HEK293 (cell line): ENCODE data around the gene ZNF335.

Experiments
- CTCF ChIA-PET: fragments of 350-600 bp; formaldehyde crosslinking; extraction: SDS; loops from one replicate; lab custom pipeline; 2021; ENCODE audit warnings: antibody characterized with exemption; lab: Yijun Ruan, JAX
- POLR2A ChIA-PET: fragments of 300-600 bp; formaldehyde crosslinking; extraction: SDS; loops from one replicate; lab custom pipeline; 2020; ENCODE audit warnings: antibody characterized with exemption, inconsistent platforms; lab: Yijun Ruan, JAX
- H3K27ac ChIP-seq: fragments of 200-500 bp; sonication (Bioruptor generic); 2 replicates; pipeline ENCODE4 v1.5.1; 2014; ENCODE audit warnings: low read depth, low read length, control low read depth, inconsistent platforms; ENCODE audit errors: extremely low read depth
- H3K36me3 ChIP-seq, 2 experiments: fragments of 200-500 bp in 1 of 2; sonication (Bioruptor generic) in 1 of 2; 1 replicate in 1 of 2; 2 replicates in 1 of 2; pipeline ENCODE4 v1.5.1; 2014 to 2017; ENCODE audit warnings: inconsistent platforms in 2 of 2, low read length in 2 of 2; ENCODE audit not compliant: control insufficient read depth in 2 of 2, insufficient read depth in 1 of 2
- H3K4me1 ChIP-seq: fragments of 200-500 bp; sonication (Bioruptor generic); 2 replicates; pipeline ENCODE4 v1.5.1; 2014; ENCODE audit warnings: mild to moderate bottlenecking, low read length, inconsistent platforms; ENCODE audit not compliant: control insufficient read depth, insufficient read depth
- H3K4me3 ChIP-seq: 2 replicates; pipeline ENCODE4 v1.5.1; 2011; ENCODE audit warnings: low read depth, mild to moderate bottlenecking, control low read depth, low read length, moderate library complexity
- H3K9me3 ChIP-seq: fragments of 200-500 bp; sonication (Bioruptor generic); 2 replicates; pipeline ENCODE4 v1.5.1; 2014; ENCODE audit warnings: low read depth, low read length, inconsistent platforms; ENCODE audit not compliant: control insufficient read depth, insufficient read depth
- GFI1B ChIP-seq: fragments of 450-650 bp; formaldehyde crosslinking; IDR thresholded peaks from 2 replicates; pipeline ENCODE4 v1.5.1; 2016; ENCODE audit warnings: missing biosample characterization, missing genetic modification characterization
- GLI4 ChIP-seq: fragments of 450-650 bp; formaldehyde crosslinking; IDR thresholded peaks from 2 replicates; pipeline ENCODE4 v1.5.1; 2016; ENCODE audit warnings: missing biosample characterization, missing genetic modification characterization
- GLIS2 ChIP-seq: fragments of 450-650 bp; formaldehyde crosslinking; IDR thresholded peaks from 2 replicates; pipeline ENCODE4 v1.5.1; 2016; ENCODE audit warnings: missing biosample characterization, missing genetic modification characterization
- HOXC10 ChIP-seq: sonication (generic); formaldehyde crosslinking; IDR thresholded peaks from 2 replicates; pipeline ENCODE4 v1.8.1; 2023; ENCODE audit warnings: mild to moderate bottlenecking, missing genetic modification reagents
- MZF1 ChIP-seq: fragments of 450-650 bp; formaldehyde crosslinking; IDR thresholded peaks from 2 replicates; pipeline ENCODE4 v1.5.1; 2017; ENCODE audit warnings: missing biosample characterization, missing genetic modification characterization, borderline replicate concordance
- SALL2 ChIP-seq: fragments of 450-650 bp; formaldehyde crosslinking; IDR thresholded peaks from 2 replicates; pipeline ENCODE4 v1.5.0; 2017; ENCODE audit warnings: missing biosample characterization, mild to moderate bottlenecking, missing genetic modification characterization, borderline replicate concordance
- SETDB1 ChIP-seq: IDR thresholded peaks from one replicate; pipeline ENCODE4 v1.6.1; 2017; ENCODE audit warnings: mild to moderate bottlenecking, low read length, moderate library complexity, mixed read lengths; ENCODE audit not compliant: insufficient read length
- ZBTB20 ChIP-seq: fragments of 450-650 bp; formaldehyde crosslinking; IDR thresholded peaks from 2 replicates; pipeline ENCODE4 v1.5.1; 2016; ENCODE audit warnings: missing biosample characterization, missing genetic modification characterization
- ZBTB8A ChIP-seq: fragments of 450-650 bp; formaldehyde crosslinking; IDR thresholded peaks from 2 replicates; pipeline ENCODE4 v1.5.1; 2016; ENCODE audit warnings: missing biosample characterization, missing genetic modification characterization
- ZNF112 ChIP-seq: fragments of 450-650 bp; formaldehyde crosslinking; IDR thresholded peaks from 2 replicates; pipeline ENCODE4 v1.5.0; 2017; ENCODE audit warnings: missing biosample characterization, missing genetic modification characterization
- ZNF174 ChIP-seq: fragments of 450-650 bp; formaldehyde crosslinking; IDR thresholded peaks from 2 replicates; pipeline ENCODE4 v1.5.0; 2017; ENCODE audit warnings: missing biosample characterization, mild to moderate bottlenecking, missing genetic modification characterization
- ZNF202 ChIP-seq: fragments of 450-650 bp; formaldehyde crosslinking; IDR thresholded peaks from 2 replicates; pipeline ENCODE4 v1.5.1; 2016; ENCODE audit warnings: missing biosample characterization, missing genetic modification characterization, borderline replicate concordance
- ZNF223 ChIP-seq: fragments of 450-650 bp; formaldehyde crosslinking; IDR thresholded peaks from 2 replicates; pipeline ENCODE4 v1.5.1; 2016; ENCODE audit warnings: missing biosample characterization, missing genetic modification characterization
- ZNF248 ChIP-seq: fragments of 450-650 bp; formaldehyde crosslinking; IDR thresholded peaks from 2 replicates; pipeline ENCODE4 v1.5.1; 2017; ENCODE audit warnings: missing biosample characterization, missing genetic modification characterization
- ZNF302 ChIP-seq: fragments of 450-650 bp; formaldehyde crosslinking; IDR thresholded peaks from 2 replicates; pipeline ENCODE4 v1.5.1; 2016; ENCODE audit warnings: missing biosample characterization, missing genetic modification characterization, low read depth
- ZNF311 ChIP-seq: fragments of 450-650 bp; formaldehyde crosslinking; IDR thresholded peaks from 2 replicates; pipeline ENCODE4 v1.5.1; 2017; ENCODE audit warnings: missing biosample characterization, missing genetic modification characterization, borderline replicate concordance
- ZNF354C ChIP-seq: fragments of 450-650 bp; formaldehyde crosslinking; IDR thresholded peaks from 2 replicates; pipeline ENCODE4 v1.5.1; 2016; ENCODE audit warnings: missing biosample characterization, missing genetic modification characterization, low read depth, borderline replicate concordance
- ZNF423 ChIP-seq: fragments of 450-650 bp; formaldehyde crosslinking; IDR thresholded peaks from 2 replicates; pipeline ENCODE4 v1.5.1; 2016; ENCODE audit warnings: missing biosample characterization, missing genetic modification characterization
- ZNF629 ChIP-seq: fragments of 450-650 bp; formaldehyde crosslinking; IDR thresholded peaks from 2 replicates; pipeline ENCODE4 v1.5.1; 2017; ENCODE audit warnings: missing biosample characterization, missing genetic modification characterization
- ZNF654 ChIP-seq: fragments of 450-650 bp; formaldehyde crosslinking; IDR thresholded peaks from 2 replicates; pipeline ENCODE4 v1.5.1; 2016; ENCODE audit warnings: low read depth, missing biosample characterization, missing genetic modification characterization
- ZNF658 ChIP-seq: fragments of 450-650 bp; formaldehyde crosslinking; IDR thresholded peaks from 2 replicates; pipeline ENCODE4; 2016; ENCODE audit warnings: missing biosample characterization, missing genetic modification characterization
- ZNF664 ChIP-seq: fragments of 450-650 bp; formaldehyde crosslinking; IDR thresholded peaks from 2 replicates; pipeline ENCODE4 v1.5.1; 2016; ENCODE audit warnings: missing biosample characterization, missing genetic modification characterization
- ZNF670 ChIP-seq: fragments of 450-650 bp; formaldehyde crosslinking; IDR thresholded peaks from 2 replicates; pipeline ENCODE4 v1.5.1; 2016; ENCODE audit warnings: missing biosample characterization, missing genetic modification characterization, low read depth
- ZSCAN30 ChIP-seq: fragments of 450-650 bp; IDR thresholded peaks from 2 replicates; pipeline ENCODE4 v1.5.1; 2018; ENCODE audit warnings: missing biosample characterization, mild to moderate bottlenecking, missing genetic modification characterization, moderate library complexity
- TF ChIP-seq, protein P1 (sequence below): fragments of 450-650 bp; formaldehyde crosslinking; IDR thresholded peaks from 2 replicates; pipeline ENCODE4 v1.5.1; 2017; ENCODE audit warnings: missing biosample characterization, missing genetic modification characterization
- TF ChIP-seq, protein P2 (sequence below): fragments of 450-650 bp; formaldehyde crosslinking; IDR thresholded peaks from 2 replicates; pipeline ENCODE4 v1.5.1; 2016; ENCODE audit warnings: missing biosample characterization, missing genetic modification characterization
- TF ChIP-seq, protein P3 (sequence below): fragments of 450-650 bp; formaldehyde crosslinking; IDR thresholded peaks from 2 replicates; pipeline ENCODE4 v1.5.1; 2016; ENCODE audit warnings: missing biosample characterization, missing genetic modification characterization
- TF ChIP-seq, protein P4 (sequence below): fragments of 450-650 bp; formaldehyde crosslinking; conservative IDR thresholded peaks from 2 replicates; pipeline ENCODE4 v1.5.1; 2016; ENCODE audit warnings: low read depth, missing biosample characterization, missing genetic modification characterization

Gene ZNF335

DNA sequence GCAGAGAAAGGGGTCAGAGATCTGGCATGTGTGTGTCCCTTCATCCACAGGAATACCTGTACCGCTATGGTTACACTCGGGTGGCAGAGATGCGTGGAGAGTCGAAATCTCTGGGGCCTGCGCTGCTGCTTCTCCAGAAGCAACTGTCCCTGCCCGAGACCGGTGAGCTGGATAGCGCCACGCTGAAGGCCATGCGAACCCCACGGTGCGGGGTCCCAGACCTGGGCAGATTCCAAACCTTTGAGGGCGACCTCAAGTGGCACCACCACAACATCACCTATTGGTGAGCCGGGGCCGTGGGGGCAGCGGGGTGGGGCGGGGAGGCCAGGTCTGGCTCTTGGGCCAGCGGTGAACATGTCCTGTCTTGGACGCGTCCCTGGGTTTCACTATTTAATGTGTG is 37.8 kb upstream of the ZNF335 start:
- Histone ChIP-seq H3K36me3 (no peaks in the 10 kb centered on the region), H3K9me3 (no peaks in the 10 kb centered on the region), H3K4me3 (no peak overlapping the region), H3K27ac (no peak overlapping the region), H3K4me1 (no peaks in the 10 kb centered on the region)
- ChIA-PET POLR2A (interaction anchor here (0.5 kb wide), 1 partner anchor 22 kb away, joined by 7 read pairs; no protein-coding TSS in a partner anchor), CTCF (interaction anchor here (0.6 to 1.4 kb wide), 2 partner anchors 23 to 148 kb away, joined by 4 to 9 read pairs; no protein-coding TSS in a partner anchor)
- TF ChIP-seq SETDB1 (no peak), ZBTB8A (tag by site-specific recombination) (no peak), ZNF664 (tag by site-specific recombination) (no peak), ZNF202 (tag by site-specific recombination) (no peak), GLI4 (tag by site-specific recombination) (no peak), SALL2 (no peak), GLIS2 (tag by site-specific recombination) (no peak), ZNF302 (no peak), ZNF629 (tag by site-specific recombination) (no peak), ZSCAN30 (no peak), ZNF658 (tag by site-specific recombination) (no peak), MZF1 (tag by site-specific recombination) (no peak), GFI1B (tag by site-specific recombination) (no peak), ZNF354C (tag by site-specific recombination) (no peak), ZBTB20 (no peak), ZNF654 (tag by site-specific recombination) (no peak), ZNF423 (tag by site-specific recombination) (no peak), ZNF311 (tag by site-specific recombination) (no peak)
- TF ChIP-seq, protein P1, sequence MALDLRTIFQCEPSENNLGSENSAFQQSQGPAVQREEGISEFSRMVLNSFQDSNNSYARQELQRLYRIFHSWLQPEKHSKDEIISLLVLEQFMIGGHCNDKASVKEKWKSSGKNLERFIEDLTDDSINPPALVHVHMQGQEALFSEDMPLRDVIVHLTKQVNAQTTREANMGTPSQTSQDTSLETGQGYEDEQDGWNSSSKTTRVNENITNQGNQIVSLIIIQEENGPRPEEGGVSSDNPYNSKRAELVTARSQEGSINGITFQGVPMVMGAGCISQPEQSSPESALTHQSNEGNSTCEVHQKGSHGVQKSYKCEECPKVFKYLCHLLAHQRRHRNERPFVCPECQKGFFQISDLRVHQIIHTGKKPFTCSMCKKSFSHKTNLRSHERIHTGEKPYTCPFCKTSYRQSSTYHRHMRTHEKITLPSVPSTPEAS (tag by site-specific recombination) = no peak
- TF ChIP-seq, protein P2, sequence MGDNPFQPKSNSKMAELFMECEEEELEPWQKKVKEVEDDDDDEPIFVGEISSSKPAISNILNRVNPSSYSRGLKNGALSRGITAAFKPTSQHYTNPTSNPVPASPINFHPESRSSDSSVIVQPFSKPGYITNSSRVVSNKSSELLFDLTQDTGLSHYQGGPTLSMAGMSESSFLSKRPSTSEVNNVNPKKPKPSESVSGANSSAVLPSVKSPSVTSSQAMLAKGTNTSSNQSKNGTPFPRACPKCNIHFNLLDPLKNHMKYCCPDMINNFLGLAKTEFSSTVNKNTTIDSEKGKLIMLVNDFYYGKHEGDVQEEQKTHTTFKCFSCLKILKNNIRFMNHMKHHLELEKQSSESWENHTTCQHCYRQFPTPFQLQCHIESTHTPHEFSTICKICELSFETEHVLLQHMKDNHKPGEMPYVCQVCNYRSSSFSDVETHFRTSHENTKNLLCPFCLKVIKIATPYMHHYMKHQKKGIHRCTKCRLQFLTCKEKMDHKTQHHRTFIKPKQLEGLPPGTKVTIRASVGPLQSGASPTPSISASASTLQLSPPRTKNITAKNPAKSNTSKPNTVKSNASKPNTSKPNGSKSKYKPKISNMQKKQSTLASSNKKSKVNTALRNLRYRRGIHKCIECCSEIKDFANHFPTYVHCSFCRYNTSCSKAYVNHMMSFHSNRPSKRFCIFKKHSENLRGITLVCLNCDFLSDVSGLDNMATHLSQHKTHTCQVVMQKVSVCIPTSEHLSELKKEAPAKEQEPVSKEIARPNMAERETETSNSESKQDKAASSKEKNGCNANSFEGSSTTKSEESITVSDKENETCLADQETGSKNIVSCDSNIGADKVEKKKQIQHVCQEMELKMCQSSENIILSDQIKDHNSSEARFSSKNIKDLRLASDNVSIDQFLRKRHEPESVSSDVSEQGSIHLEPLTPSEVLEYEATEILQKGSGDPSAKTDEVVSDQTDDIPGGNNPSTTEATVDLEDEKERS = no peak

DNA sequence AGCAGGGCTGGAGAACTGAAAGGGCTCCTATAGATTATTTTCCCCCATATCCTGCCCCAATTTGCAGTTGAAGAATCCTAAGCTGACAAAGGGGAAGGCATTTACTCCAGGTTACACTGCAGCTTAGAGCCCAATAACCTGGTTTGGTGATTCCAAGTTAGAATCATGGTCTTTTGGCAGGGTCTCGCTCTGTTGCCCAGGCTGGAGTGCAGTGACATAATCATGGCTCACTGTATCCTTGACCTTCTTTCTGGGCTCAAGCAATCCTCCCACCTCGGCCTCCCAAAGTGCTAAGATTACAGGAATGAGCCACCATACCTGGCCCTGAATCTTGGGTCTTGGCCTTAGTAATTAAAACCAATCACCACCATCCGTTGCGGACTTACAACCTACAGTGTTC is 35.7 kb upstream of the ZNF335 start:
- POLR2A ChIA-PET = no interaction called here
- Histone ChIP-seq H3K9me3 (no peaks in the 10 kb centered on the region), H3K4me3 (no peak overlapping the region), H3K4me1 (no peaks in the 10 kb centered on the region), H3K27ac (no peak overlapping the region), H3K36me3 (no peaks in the 10 kb centered on the region)
- CTCF ChIA-PET = interaction anchor here (0.6 to 2.1 kb wide), 5 partner anchors 8 to 260 kb away, joined by 3 to 12 read pairs (median 3); no protein-coding TSS in a partner anchor
- TF ChIP-seq ZNF248 (tag by site-specific recombination) = no peak
- TF ChIP-seq, protein P3, sequence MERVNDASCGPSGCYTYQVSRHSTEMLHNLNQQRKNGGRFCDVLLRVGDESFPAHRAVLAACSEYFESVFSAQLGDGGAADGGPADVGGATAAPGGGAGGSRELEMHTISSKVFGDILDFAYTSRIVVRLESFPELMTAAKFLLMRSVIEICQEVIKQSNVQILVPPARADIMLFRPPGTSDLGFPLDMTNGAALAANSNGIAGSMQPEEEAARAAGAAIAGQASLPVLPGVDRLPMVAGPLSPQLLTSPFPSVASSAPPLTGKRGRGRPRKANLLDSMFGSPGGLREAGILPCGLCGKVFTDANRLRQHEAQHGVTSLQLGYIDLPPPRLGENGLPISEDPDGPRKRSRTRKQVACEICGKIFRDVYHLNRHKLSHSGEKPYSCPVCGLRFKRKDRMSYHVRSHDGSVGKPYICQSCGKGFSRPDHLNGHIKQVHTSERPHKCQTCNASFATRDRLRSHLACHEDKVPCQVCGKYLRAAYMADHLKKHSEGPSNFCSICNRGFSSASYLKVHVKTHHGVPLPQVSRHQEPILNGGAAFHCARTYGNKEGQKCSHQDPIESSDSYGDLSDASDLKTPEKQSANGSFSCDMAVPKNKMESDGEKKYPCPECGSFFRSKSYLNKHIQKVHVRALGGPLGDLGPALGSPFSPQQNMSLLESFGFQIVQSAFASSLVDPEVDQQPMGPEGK (tag by site-specific recombination) = no peak
- no peak for TF ChIP-seq ZNF174 (tag by site-specific recombination)
- TF ChIP-seq ZNF112 = no peak
- TF ChIP-seq SETDB1 = no peak
- no peak for TF ChIP-seq SALL2
- no peak for TF ChIP-seq ZNF223
- TF ChIP-seq HOXC10 (CRISPR knock-in tag) = no peak
- TF ChIP-seq, protein P4, sequence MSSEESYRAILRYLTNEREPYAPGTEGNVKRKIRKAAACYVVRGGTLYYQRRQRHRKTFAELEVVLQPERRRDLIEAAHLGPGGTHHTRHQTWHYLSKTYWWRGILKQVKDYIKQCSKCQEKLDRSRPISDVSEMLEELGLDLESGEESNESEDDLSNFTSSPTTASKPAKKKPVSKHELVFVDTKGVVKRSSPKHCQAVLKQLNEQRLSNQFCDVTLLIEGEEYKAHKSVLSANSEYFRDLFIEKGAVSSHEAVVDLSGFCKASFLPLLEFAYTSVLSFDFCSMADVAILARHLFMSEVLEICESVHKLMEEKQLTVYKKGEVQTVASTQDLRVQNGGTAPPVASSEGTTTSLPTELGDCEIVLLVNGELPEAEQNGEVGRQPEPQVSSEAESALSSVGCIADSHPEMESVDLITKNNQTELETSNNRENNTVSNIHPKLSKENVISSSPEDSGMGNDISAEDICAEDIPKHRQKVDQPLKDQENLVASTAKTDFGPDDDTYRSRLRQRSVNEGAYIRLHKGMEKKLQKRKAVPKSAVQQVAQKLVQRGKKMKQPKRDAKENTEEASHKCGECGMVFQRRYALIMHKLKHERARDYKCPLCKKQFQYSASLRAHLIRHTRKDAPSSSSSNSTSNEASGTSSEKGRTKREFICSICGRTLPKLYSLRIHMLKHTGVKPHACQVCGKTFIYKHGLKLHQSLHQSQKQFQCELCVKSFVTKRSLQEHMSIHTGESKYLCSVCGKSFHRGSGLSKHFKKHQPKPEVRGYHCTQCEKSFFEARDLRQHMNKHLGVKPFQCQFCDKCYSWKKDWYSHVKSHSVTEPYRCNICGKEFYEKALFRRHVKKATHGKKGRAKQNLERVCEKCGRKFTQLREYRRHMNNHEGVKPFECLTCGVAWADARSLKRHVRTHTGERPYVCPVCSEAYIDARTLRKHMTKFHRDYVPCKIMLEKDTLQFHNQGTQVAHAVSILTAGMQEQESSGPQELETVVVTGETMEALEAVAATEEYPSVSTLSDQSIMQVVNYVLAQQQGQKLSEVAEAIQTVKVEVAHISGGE = no peak
- no peak for TF ChIP-seq ZNF670 (tag by site-specific recombination)
